H9 (cell line): ENCODE results near the gene PHF21A. TPM values are rescaled to one million over a fixed set of nuclear protein-coding genes. Genes with fewer than 3 reads are reported as not detected.

Source experiments
- DNase-seq: peaks from one replicate; pipeline ENCODE4 v3.0.0-alpha.2; 2017
- H2AFZ ChIP-seq: one replicate; pipeline ENCODE4 v1.6.1; 2013; ENCODE audit warnings: mild to moderate bottlenecking, low read length, control low read depth, moderate library complexity
- H2AK5ac ChIP-seq: 2 replicates; pipeline ENCODE4 v1.6.1; 2013; ENCODE audit warnings: low read length, control low read depth, mixed read lengths; ENCODE audit not compliant: insufficient read length
- H2BK120ac ChIP-seq: one replicate; pipeline ENCODE4 v1.6.1; 2013; ENCODE audit warnings: low read depth, mild to moderate bottlenecking, low read length, control low read depth, inconsistent platforms; ENCODE audit not compliant: poor library complexity, severe bottlenecking
- H2BK12ac ChIP-seq: 2 replicates; pipeline ENCODE4 v1.6.1; 2013; ENCODE audit warnings: low read length, control low read depth, mixed read lengths, low read depth; ENCODE audit not compliant: insufficient read length
- H2BK15ac ChIP-seq: 2 replicates; pipeline ENCODE4 v1.6.1; 2013; ENCODE audit warnings: low read depth, low read length, control low read depth
- H2BK20ac ChIP-seq: one replicate; pipeline ENCODE4 v1.6.1; 2013; ENCODE audit warnings: low read depth, mild to moderate bottlenecking, low read length, control low read depth, inconsistent platforms; ENCODE audit not compliant: poor library complexity, severe bottlenecking
- H2BK5ac ChIP-seq: 2 replicates; pipeline ENCODE4 v1.6.1; 2013; ENCODE audit warnings: low read length, control low read depth, mixed read lengths; ENCODE audit not compliant: insufficient read length
- H3K14ac ChIP-seq: 2 replicates; pipeline ENCODE4 v1.6.1; 2013; ENCODE audit warnings: low read length, control low read depth; ENCODE audit not compliant: insufficient read depth
- H3K18ac ChIP-seq: 2 replicates; pipeline ENCODE4 v1.6.1; 2013; ENCODE audit warnings: low read depth, mild to moderate bottlenecking, mixed read lengths, low read length, control low read depth; ENCODE audit not compliant: insufficient read length
- H3K23ac ChIP-seq: 2 replicates; pipeline ENCODE4 v1.6.1; 2013; ENCODE audit warnings: low read length, control low read depth, mixed read lengths, low read depth; ENCODE audit not compliant: insufficient read length
- H3K23me2 ChIP-seq: 2 replicates; pipeline ENCODE4 v1.6.1; 2013; ENCODE audit warnings: low read depth, mild to moderate bottlenecking, mixed read lengths, low read length, control low read depth; ENCODE audit not compliant: insufficient read length, poor library complexity, severe bottlenecking
- H3K27ac ChIP-seq: 2 replicates; pipeline ENCODE4 v1.5.1; 2013; ENCODE audit warnings: low read length, control low read depth, mixed read lengths, low read depth; ENCODE audit not compliant: insufficient read length
- H3K27me3 ChIP-seq: 2 replicates; pipeline ENCODE4 v1.6.1; 2013; ENCODE audit warnings: low read length, control low read depth, inconsistent platforms; ENCODE audit not compliant: insufficient read depth
- H3K4ac ChIP-seq: 2 replicates; pipeline ENCODE4 v1.6.1; 2013; ENCODE audit warnings: low read depth, mild to moderate bottlenecking, control low read depth, inconsistent platforms, low read length, moderate library complexity
- H3K4me1 ChIP-seq: 2 replicates; pipeline ENCODE4 v1.6.1; 2013; ENCODE audit warnings: low read length, control low read depth, inconsistent platforms; ENCODE audit not compliant: insufficient read depth
- H3K4me2 ChIP-seq: 2 replicates; pipeline ENCODE4 v1.6.1; 2013; ENCODE audit warnings: low read length, control low read depth, mixed read lengths; ENCODE audit not compliant: insufficient read length, insufficient read depth
- H3K56ac ChIP-seq: 2 replicates; pipeline ENCODE4 v1.6.1; 2013; ENCODE audit warnings: low read depth, mild to moderate bottlenecking, mixed read lengths, low read length, control low read depth; ENCODE audit not compliant: insufficient read length
- H3K79me1 ChIP-seq: 2 replicates; pipeline ENCODE4 v1.6.1; 2013; ENCODE audit warnings: low read depth, mild to moderate bottlenecking, moderate library complexity, low read length, control low read depth, inconsistent platforms; ENCODE audit not compliant: insufficient read depth, poor library complexity, severe bottlenecking
- H3K79me2 ChIP-seq: 2 replicates; pipeline ENCODE4 v1.6.1; 2013; ENCODE audit warnings: low read length, control low read depth, inconsistent platforms; ENCODE audit not compliant: insufficient read depth
- H3K9ac ChIP-seq: 2 replicates; pipeline ENCODE4 v1.6.1; 2013; ENCODE audit warnings: low read length, control low read depth, mixed read lengths; ENCODE audit not compliant: insufficient read length; ENCODE audit errors: extremely low read depth
- H3K9me3 ChIP-seq: one replicate; pipeline ENCODE4 v1.6.1; 2013; ENCODE audit warnings: low read depth, low read length, inconsistent platforms; ENCODE audit not compliant: control insufficient read depth
- H3T11ph ChIP-seq: one replicate; pipeline ENCODE4 v1.6.1; 2013; ENCODE audit warnings: mild to moderate bottlenecking, low read length, control low read depth, inconsistent platforms
- H4K20me1 ChIP-seq: one replicate; pipeline ENCODE4 v1.6.1; 2013; ENCODE audit not compliant: control insufficient read depth, insufficient read length, insufficient read depth
- H4K5ac ChIP-seq: 2 replicates; pipeline ENCODE4 v1.6.1; 2013; ENCODE audit warnings: low read depth, mild to moderate bottlenecking, mixed read lengths, low read length, control low read depth; ENCODE audit not compliant: insufficient read length
- H4K8ac ChIP-seq: replicated peaks from 2 replicates; pipeline ENCODE4 v1.6.1; 2013; ENCODE audit warnings: low read length, control low read depth, mixed read lengths, low read depth; ENCODE audit not compliant: insufficient read length
- H4K91ac ChIP-seq: 2 replicates; pipeline ENCODE4 v1.6.1; 2013; ENCODE audit warnings: low read depth, mild to moderate bottlenecking, moderate library complexity, mixed read lengths, low read length, control low read depth; ENCODE audit not compliant: insufficient read length
- H3K27ac Mint-ChIP-seq, 3 experiments: 2 replicates in 2 of 3; 3 replicates in 1 of 3; pipeline ENCODE4 v1.8.0; 2020 to 2021; ENCODE audit warnings: mixed read lengths in 3 of 3, mild to moderate bottlenecking in 1 of 3, moderate library complexity in 1 of 3
- H3K27me3 Mint-ChIP-seq: 2 replicates; pipeline ENCODE4 v1.8.0; 2021; ENCODE audit warnings: low read depth, mild to moderate bottlenecking, moderate library complexity, mixed read lengths
- H3K36me3 Mint-ChIP-seq, 3 experiments: 2 replicates in 2 of 3; 3 replicates in 1 of 3; pipeline ENCODE4 v1.8.0; 2020 to 2021; ENCODE audit warnings: low read depth in 3 of 3, mixed read lengths in 3 of 3; ENCODE audit not compliant: insufficient read depth in 1 of 3
- H3K4me1 Mint-ChIP-seq, 2 experiments: 2 replicates each; pipeline ENCODE4 v1.8.0; 2020; ENCODE audit warnings: mixed read lengths in 2 of 2
- H3K4me3 Mint-ChIP-seq, 2 experiments: 2 replicates in 1 of 2; 3 replicates in 1 of 2; pipeline ENCODE4 v1.8.0; 2020 to 2021; ENCODE audit warnings: mild to moderate bottlenecking in 2 of 2, mixed read lengths in 2 of 2, moderate library complexity in 1 of 2
- H3K9me3 Mint-ChIP-seq, 2 experiments: 2 replicates in 1 of 2; 3 replicates in 1 of 2; pipeline ENCODE4 v1.8.0; 2020; ENCODE audit warnings: mild to moderate bottlenecking in 2 of 2, mixed read lengths in 2 of 2, moderate library complexity in 1 of 2
- WGBS: extraction: QIAGEN DNeasy Blood & Tissue Kit; methylation state at CpG from one replicate; pipeline ENCODE4 v1.1.7; 2013; ENCODE audit warnings: missing lambda C conversion rate, low lambda C conversion rate, mixed read lengths; ENCODE audit not compliant: insufficient read length; ENCODE audit errors: extremely low coverage; 5-methylcytosine and 5-hydroxymethylcytosine counted together
- total RNA-seq: library from RNA; stranded (reverse); gene quantifications from 2 replicates; pipeline ENCODE4 v1.2.1, GENCODE V29; 2021
- TF ChIP-seq, protein P1 (sequence below): fragments of 200-600 bp; sonication (generic); conservative IDR thresholded peaks from 3 replicates; pipeline ENCODE4 v1.8.0; 2021; ENCODE audit warnings: antibody characterized with exemption, mild to moderate bottlenecking

PHF21A gene
- total RNA-seq, 1 experiment from 2014 or later, result 33.8 TPM

DNA sequence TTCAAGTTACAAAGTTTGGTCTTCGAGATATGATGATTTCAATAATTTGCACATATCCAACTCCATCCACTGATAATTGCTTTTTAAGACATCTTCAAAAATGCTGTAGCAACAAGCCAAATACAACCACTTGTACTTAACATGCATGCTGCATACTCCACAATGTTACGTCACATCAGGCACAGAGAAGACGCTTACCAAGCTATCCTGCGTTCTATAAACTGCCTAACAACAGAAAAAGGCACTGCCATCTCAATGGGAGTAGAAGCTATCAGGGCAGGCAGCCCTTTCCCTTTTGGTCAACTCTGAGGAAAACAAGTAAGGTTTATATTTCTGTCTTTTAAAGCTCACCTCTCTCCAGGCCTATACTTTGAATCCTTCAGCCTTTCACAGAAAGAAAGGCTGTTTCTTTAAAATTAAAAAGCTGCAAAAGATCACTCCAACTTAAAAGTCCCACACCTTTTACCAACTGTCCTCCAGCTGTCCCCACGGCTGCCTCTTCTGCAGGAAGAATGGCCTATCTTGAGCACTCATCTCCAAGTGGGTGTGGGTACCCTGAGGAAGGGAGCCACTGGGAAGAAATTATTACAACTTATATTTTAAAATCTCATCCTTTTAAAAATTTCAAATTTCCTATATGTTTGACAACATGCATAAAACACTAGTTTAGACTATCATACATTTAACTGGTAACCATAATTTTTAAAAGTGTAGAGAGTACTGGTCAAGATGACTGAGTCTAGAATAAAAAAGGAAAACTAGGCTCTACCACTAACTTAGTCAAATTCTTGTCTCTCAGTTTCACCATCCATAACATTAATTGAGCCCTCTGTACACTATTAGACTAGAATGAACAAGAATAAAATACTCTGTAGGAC, 14.5 kb downstream of the PHF21A start:
- no peak overlapping the region for H2BK15ac ChIP-seq
- no peak overlapping the region for H3K56ac ChIP-seq
- no peak overlapping the region for H3K9ac ChIP-seq
- no peak overlapping the region for H4K5ac ChIP-seq
- no peaks in the 10 kb centered on the region for H3K4me1 ChIP-seq
- no peaks in the 10 kb centered on the region for H3K9me3 ChIP-seq
- no peak overlapping the region for H2BK120ac ChIP-seq
- H3K4me1 Mint-ChIP-seq, result peaks cover 16 to 29% of the 10 kb centered on the region in 2 experiments
- H2BK20ac ChIP-seq, result no peak overlapping the region
- peak overlapping the region; percentile 53 for H3T11ph ChIP-seq
- WGBS, result no CpG with 5 or more reads among the region's 5 CpGs
- no peak overlapping the region for H2BK12ac ChIP-seq
- no peaks in the 10 kb centered on the region for H4K20me1 ChIP-seq
- no peak overlapping the region for H2AK5ac ChIP-seq
- TF ChIP-seq, protein P1, sequence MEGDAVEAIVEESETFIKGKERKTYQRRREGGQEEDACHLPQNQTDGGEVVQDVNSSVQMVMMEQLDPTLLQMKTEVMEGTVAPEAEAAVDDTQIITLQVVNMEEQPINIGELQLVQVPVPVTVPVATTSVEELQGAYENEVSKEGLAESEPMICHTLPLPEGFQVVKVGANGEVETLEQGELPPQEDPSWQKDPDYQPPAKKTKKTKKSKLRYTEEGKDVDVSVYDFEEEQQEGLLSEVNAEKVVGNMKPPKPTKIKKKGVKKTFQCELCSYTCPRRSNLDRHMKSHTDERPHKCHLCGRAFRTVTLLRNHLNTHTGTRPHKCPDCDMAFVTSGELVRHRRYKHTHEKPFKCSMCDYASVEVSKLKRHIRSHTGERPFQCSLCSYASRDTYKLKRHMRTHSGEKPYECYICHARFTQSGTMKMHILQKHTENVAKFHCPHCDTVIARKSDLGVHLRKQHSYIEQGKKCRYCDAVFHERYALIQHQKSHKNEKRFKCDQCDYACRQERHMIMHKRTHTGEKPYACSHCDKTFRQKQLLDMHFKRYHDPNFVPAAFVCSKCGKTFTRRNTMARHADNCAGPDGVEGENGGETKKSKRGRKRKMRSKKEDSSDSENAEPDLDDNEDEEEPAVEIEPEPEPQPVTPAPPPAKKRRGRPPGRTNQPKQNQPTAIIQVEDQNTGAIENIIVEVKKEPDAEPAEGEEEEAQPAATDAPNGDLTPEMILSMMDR, result no peak
- H3K4me3 Mint-ChIP-seq, result peak overlapping the region in 1 of 2 experiments; percentile 11; a peak in 1 of 5 replicates
- no peak overlapping the region for H4K91ac ChIP-seq
- H3K23me2 ChIP-seq, result no peaks in the 10 kb centered on the region
- H3K23ac ChIP-seq, result no peak overlapping the region
- H3K18ac ChIP-seq, result no peak overlapping the region
- no peaks in the 10 kb centered on the region for H3K27me3 Mint-ChIP-seq
- no peak overlapping the region for H3K14ac ChIP-seq
- H3K27ac ChIP-seq, result peak overlapping the region; percentile 11
- no peak overlapping the region for H3K4ac ChIP-seq
- H2BK5ac ChIP-seq, result no peak overlapping the region
- no peaks in the 10 kb centered on the region for H3K36me3 Mint-ChIP-seq
- H3K79me2 ChIP-seq, result no peaks in the 10 kb centered on the region; the same call in 1 of the 2 replicates
- no peaks in the 10 kb centered on the region for H3K27me3 ChIP-seq
- no peak overlapping the region for H2AFZ ChIP-seq
- peak overlapping the region; percentile 32 to 84 (median 41); a peak in 4 of 7 replicates for H3K27ac Mint-ChIP-seq
- no peaks in the 10 kb centered on the region for H3K9me3 Mint-ChIP-seq
- no peak for DNase-seq
- no peak overlapping the region for H4K8ac ChIP-seq
- H3K79me1 ChIP-seq, result peaks cover 6% of the 10 kb centered on the region
- peak overlapping the region; percentile 20 for H3K4me2 ChIP-seq
